HCT116 (cell line): ENCODE measurements around the gene ITGA7. TPM values are rescaled to one million over a fixed set of nuclear protein-coding genes. Genes with fewer than 3 reads are reported as not detected.

Experiments used
- ATAC-seq: fragments of 200-7000 bp; cut with Tn5 transposase; 2 replicates; pipeline ENCODE4 v1.9.1; 2020; ENCODE audit warnings: mild to moderate bottlenecking, moderate library complexity
- BruUV-seq: library from RNA; stranded (reverse); fragments of 400-500 nt; replicated peaks from 2 replicates; lab custom pipeline; 2021; lab: Mats Ljungman, UMichigan
- CTCF ChIA-PET: fragments of 300-600 bp; sonication (Branson Sonifier 250); formaldehyde crosslinking; loops from one replicate; lab custom pipeline; 2021; ENCODE audit warnings: antibody characterized with exemption; lab: Charles Lee
- POLR2A ChIA-PET: fragments of 300-600, 350-600 bp; sonication (Branson Sonifier 250); formaldehyde crosslinking; loops from one replicate; lab custom pipeline; 2021; ENCODE audit warnings: antibody characterized with exemption; lab: Charles Lee
- RAD21 ChIA-PET, 2 experiments: fragments of 300-600 bp; sonication (Branson Sonifier 250); formaldehyde crosslinking; loops; one replicate each; lab custom pipeline; 2023; ENCODE audit warnings: low total read pairs in 2 of 2; ENCODE audit not compliant: uncharacterized antibody in 2 of 2, unreplicated experiment in 2 of 2, low non-redundant PET in 1 of 2; lab: Charles Lee
- DNase-seq: peaks from one replicate; pipeline ENCODE4 v3.0.0-alpha.2; 2010; ENCODE audit warnings: low read depth, low spot score
- H2AFZ ChIP-seq: fragments of 200-600 bp; shearing (Covaris generic), sonication (generic); 2 replicates; pipeline ENCODE4 v1.6.1; 2017; ENCODE audit warnings: low read depth, mixed run types, mixed read lengths, antibody characterized with exemption, low read length; ENCODE audit not compliant: poor library complexity, severe bottlenecking
- H3K27ac ChIP-seq: 2 replicates; pipeline ENCODE4 v1.5.1; 2012; ENCODE audit warnings: low read depth, low read length
- H3K27me3 ChIP-seq: fragments of 200-600 bp; sonication (generic); 2 replicates; pipeline ENCODE4 v1.6.1; 2016; ENCODE audit warnings: mixed run types, low read length, mixed read lengths; ENCODE audit not compliant: insufficient read depth
- H3K36me3 ChIP-seq, 2 experiments: fragments of 200-500 bp in 1 of 2; fragments of 200-600 bp in 1 of 2; sonication (Bioruptor generic) in 1 of 2; sonication (generic) in 1 of 2; 2 replicates each; pipeline versions ENCODE4 v1.5.1 to v1.6.1; 2014 to 2016; ENCODE audit warnings: low read length in 2 of 2, inconsistent platforms in 1 of 2, mixed read lengths in 1 of 2, mixed run types in 1 of 2; ENCODE audit not compliant: insufficient read depth in 2 of 2, control insufficient read depth in 1 of 2
- H3K4me1 ChIP-seq, 2 experiments: fragments of 200-600 bp in 1 of 2; sonication (generic) in 1 of 2; 2 replicates each; pipeline versions ENCODE4 v1.5.1 to v1.6.1; 2012 to 2017; ENCODE audit warnings: low read length in 2 of 2, inconsistent platforms in 1 of 2, mild to moderate bottlenecking in 1 of 2, mixed read lengths in 1 of 2, mixed run types in 1 of 2, moderate library complexity in 1 of 2; ENCODE audit not compliant: insufficient read depth in 2 of 2, control insufficient read depth in 1 of 2
- H3K4me2 ChIP-seq: fragments of 200-600 bp; sonication (generic); 2 replicates; pipeline ENCODE4 v1.6.1; 2017; ENCODE audit warnings: mixed run types, low read length, mixed read lengths
- H3K4me3 ChIP-seq, 2 experiments: fragments of 200-600 bp in 1 of 2; sonication (generic) in 1 of 2; replicated peaks in 1 of 2; 2 replicates each; pipeline ENCODE4 v1.5.1; 2011 to 2016; ENCODE audit warnings: low read length in 2 of 2, control low read depth in 1 of 2, low read depth in 1 of 2, mild to moderate bottlenecking in 1 of 2, mixed read lengths in 1 of 2, mixed run types in 1 of 2
- H3K79me2 ChIP-seq: fragments of 200-600 bp; sonication (generic); 2 replicates; pipeline ENCODE4 v1.6.1; 2017; ENCODE audit warnings: mild to moderate bottlenecking, mixed run types, low read length, moderate library complexity, mixed read lengths; ENCODE audit not compliant: insufficient read depth
- H3K9ac ChIP-seq: fragments of 200-600 bp; sonication (generic); 2 replicates; pipeline ENCODE4 v1.6.1; 2016; ENCODE audit warnings: low read length, mixed read lengths
- H3K9me2 ChIP-seq: fragments of 200-600 bp; sonication (generic), shearing (Covaris generic); 2 replicates; pipeline ENCODE4 v1.6.1; 2017; ENCODE audit warnings: mixed run types, mild to moderate bottlenecking, moderate library complexity; ENCODE audit not compliant: insufficient read depth
- H3K9me3 ChIP-seq, 2 experiments: fragments of 200-500 bp in 1 of 2; fragments of 200-600 bp in 1 of 2; sonication (Bioruptor generic) in 1 of 2; sonication (generic) in 1 of 2; 2 replicates each; pipeline ENCODE4 v1.6.1; 2014 to 2017; ENCODE audit warnings: low read length in 2 of 2, mixed read lengths in 2 of 2, inconsistent platforms in 1 of 2, low read depth in 1 of 2, mild to moderate bottlenecking in 1 of 2, mixed run types in 1 of 2, moderate library complexity in 1 of 2; ENCODE audit not compliant: control insufficient read depth in 1 of 2, insufficient read depth in 1 of 2
- H4K20me1 ChIP-seq: fragments of 200-600 bp; sonication (generic), shearing (Covaris generic); 2 replicates; pipeline ENCODE4 v1.6.1; 2017; ENCODE audit warnings: mixed run types, mild to moderate bottlenecking, moderate library complexity; ENCODE audit not compliant: insufficient read depth
- CEBPB ChIP-seq: IDR thresholded peaks from 2 replicates; pipeline ENCODE4 v1.6.1; 2012; ENCODE audit warnings: low read depth
- EGR1 ChIP-seq: IDR thresholded peaks from 2 replicates; pipeline ENCODE4 v1.6.1; 2012; ENCODE audit warnings: low read depth
- EZH2phosphoT487 ChIP-seq: fragments of 200-600 bp; IDR thresholded peaks from 2 replicates; pipeline ENCODE4 v1.6.1; 2018; ENCODE audit warnings: antibody characterized with exemption, borderline replicate concordance
- FOSL1 ChIP-seq: IDR thresholded peaks from 2 replicates; pipeline ENCODE4 v1.6.1; 2012; ENCODE audit warnings: low read depth
- JUND ChIP-seq: IDR thresholded peaks from 2 replicates; pipeline ENCODE4 v1.6.1; 2012
- POLR2A ChIP-seq: IDR thresholded peaks from 2 replicates; pipeline ENCODE4 v1.7.0; 2011; ENCODE audit warnings: borderline replicate concordance; ENCODE audit not compliant: insufficient read depth, insufficient read length; ENCODE audit errors: extremely low read depth
- POLR2AphosphoS5 ChIP-seq: IDR thresholded peaks from 2 replicates; pipeline ENCODE4 v1.6.1; 2011; ENCODE audit warnings: mild to moderate bottlenecking, low read depth, low read length, moderate library complexity
- SIN3A ChIP-seq: IDR thresholded peaks from 2 replicates; pipeline ENCODE4 v1.6.1; 2012; ENCODE audit warnings: low read depth
- ZNF274 ChIP-seq: fragments of 200-500 bp; sonication (Bioruptor generic); IDR thresholded peaks from 2 replicates; pipeline ENCODE4 v1.6.1; 2014; ENCODE audit warnings: mild to moderate bottlenecking, low read depth, low read length, inconsistent platforms
- intact Hi-C: fragments of 100-400 bp; cut with micrococcal nuclease; formaldehyde crosslinking; loops from 2 replicates; pipeline ENCODE4 v1.10.0; 2022
- total RNA-seq: library from RNA; stranded (reverse); gene quantifications from one replicate; pipeline ENCODE4 v1.2.1, GENCODE V29; 2021; ENCODE audit not compliant: unreplicated experiment
- TF ChIP-seq, protein P1 (sequence below): IDR thresholded peaks from 2 replicates; pipeline ENCODE4 v1.6.1; 2012; ENCODE audit warnings: low read depth
- TF ChIP-seq, protein P2 (sequence below): IDR thresholded peaks from 2 replicates; pipeline ENCODE4 v1.6.1; 2012

The ITGA7 gene
- total RNA-seq, 1 experiment from 2014 or later = 17.8 TPM

DNA sequence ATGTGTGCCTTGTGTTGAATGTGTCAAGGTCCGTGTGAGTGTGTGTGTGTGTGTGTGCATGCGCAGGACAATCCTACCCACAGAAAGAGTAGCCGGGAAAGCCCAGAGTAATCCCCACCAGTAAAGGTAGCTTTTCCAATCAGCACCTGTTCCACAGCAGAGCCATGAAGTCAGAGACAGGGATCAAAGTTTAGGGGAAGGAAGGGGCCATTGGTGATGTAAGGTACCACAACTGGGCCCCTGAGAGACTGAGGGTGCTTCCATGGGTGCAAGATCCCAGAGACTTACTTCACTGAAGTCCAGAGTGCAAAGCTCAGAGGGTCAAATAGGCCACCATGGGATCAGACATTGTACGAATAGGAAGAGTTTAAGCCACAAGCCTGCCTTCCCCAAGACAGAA, 50.5 kb downstream of the ITGA7 start:
- no TSS peak for BruUV-seq
- Histone ChIP-seq H3K9me2 (no peaks in the 10 kb centered on the region), H3K36me3 (no peaks in the 10 kb centered on the region), H3K4me1 (no peaks in the 10 kb centered on the region), H3K79me2 (no peaks in the 10 kb centered on the region), H3K9me3 (no peaks in the 10 kb centered on the region), H3K9ac (no peak overlapping the region), H2AFZ (no peak overlapping the region), H3K4me3 (no peak overlapping the region), H3K27ac (no peak overlapping the region), H3K27me3 (no peaks in the 10 kb centered on the region), H3K4me2 (no peak overlapping the region), H4K20me1 (no peaks in the 10 kb centered on the region)
- ChIA-PET CTCF (interaction anchor here (0.6 to 5.1 kb wide), 8 partner anchors 11 to 81 kb away, joined by 3 to 40 read pairs (median 4); a partner anchor contains a TSS), POLR2A (no interaction called here), RAD21 (no interaction called here)
- DNase-seq (no peak), ATAC-seq (no peak)
- intact Hi-C loops = loop anchor here (10.0 kb wide), 1 partner anchor 138 kb away; no protein-coding TSS in a partner anchor
- TF ChIP-seq, protein P1, sequence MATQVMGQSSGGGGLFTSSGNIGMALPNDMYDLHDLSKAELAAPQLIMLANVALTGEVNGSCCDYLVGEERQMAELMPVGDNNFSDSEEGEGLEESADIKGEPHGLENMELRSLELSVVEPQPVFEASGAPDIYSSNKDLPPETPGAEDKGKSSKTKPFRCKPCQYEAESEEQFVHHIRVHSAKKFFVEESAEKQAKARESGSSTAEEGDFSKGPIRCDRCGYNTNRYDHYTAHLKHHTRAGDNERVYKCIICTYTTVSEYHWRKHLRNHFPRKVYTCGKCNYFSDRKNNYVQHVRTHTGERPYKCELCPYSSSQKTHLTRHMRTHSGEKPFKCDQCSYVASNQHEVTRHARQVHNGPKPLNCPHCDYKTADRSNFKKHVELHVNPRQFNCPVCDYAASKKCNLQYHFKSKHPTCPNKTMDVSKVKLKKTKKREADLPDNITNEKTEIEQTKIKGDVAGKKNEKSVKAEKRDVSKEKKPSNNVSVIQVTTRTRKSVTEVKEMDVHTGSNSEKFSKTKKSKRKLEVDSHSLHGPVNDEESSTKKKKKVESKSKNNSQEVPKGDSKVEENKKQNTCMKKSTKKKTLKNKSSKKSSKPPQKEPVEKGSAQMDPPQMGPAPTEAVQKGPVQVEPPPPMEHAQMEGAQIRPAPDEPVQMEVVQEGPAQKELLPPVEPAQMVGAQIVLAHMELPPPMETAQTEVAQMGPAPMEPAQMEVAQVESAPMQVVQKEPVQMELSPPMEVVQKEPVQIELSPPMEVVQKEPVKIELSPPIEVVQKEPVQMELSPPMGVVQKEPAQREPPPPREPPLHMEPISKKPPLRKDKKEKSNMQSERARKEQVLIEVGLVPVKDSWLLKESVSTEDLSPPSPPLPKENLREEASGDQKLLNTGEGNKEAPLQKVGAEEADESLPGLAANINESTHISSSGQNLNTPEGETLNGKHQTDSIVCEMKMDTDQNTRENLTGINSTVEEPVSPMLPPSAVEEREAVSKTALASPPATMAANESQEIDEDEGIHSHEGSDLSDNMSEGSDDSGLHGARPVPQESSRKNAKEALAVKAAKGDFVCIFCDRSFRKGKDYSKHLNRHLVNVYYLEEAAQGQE = no peak
- TF ChIP-seq JUND (no peak), POLR2AphosphoS5 (no peak), FOSL1 (no peak), POLR2A (no peak), CEBPB (no peak), EZH2phosphoT487 (no peak), EGR1 (no peak), ZNF274 (no peak), SIN3A (no peak)
- TF ChIP-seq, protein P2, sequence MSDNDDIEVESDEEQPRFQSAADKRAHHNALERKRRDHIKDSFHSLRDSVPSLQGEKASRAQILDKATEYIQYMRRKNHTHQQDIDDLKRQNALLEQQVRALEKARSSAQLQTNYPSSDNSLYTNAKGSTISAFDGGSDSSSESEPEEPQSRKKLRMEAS = no peak
